Heart left ventricle (tissue), 16 donors: ENCODE measurements around the gene TEDDM1. TPM values are rescaled to one million over a fixed set of nuclear protein-coding genes. Genes with fewer than 3 reads are reported as not detected.

Experiments
- ATAC-seq, 4 donors: fragments of 200-7000 bp; cut with Tn5 transposase; one replicate each; pipeline ENCODE4 v1.9.1; 2020 to 2022; ENCODE audit warnings: moderate library complexity in 4 of 4, mild to moderate bottlenecking in 3 of 4, moderate number of reproducible peaks in 1 of 4
- DNase-seq, 5 donors: peaks; one replicate each; pipeline ENCODE4 v3.0.0-alpha.2; 2020
- H3K27ac ChIP-seq, 12 donors: fragments of 200-600 bp; sonication (generic) in 4 of 12; one replicate each; pipeline versions ENCODE4 v1.5.0 to v1.8.0; 2016 to 2022; ENCODE audit warnings: mild to moderate bottlenecking in 2 of 12
- H3K27me3 ChIP-seq, 9 donors: fragments of 200-600 bp; sonication (generic) in 2 of 9; one replicate each; pipeline versions ENCODE4 v1.5.1 to v1.8.0; 2016 to 2022; ENCODE audit warnings: mild to moderate bottlenecking in 3 of 9
- H3K36me3 ChIP-seq, 9 donors: fragments of 200-600 bp; sonication (generic) in 2 of 9; one replicate each; pipeline versions ENCODE4 v1.5.0 to v1.8.0; 2018 to 2022; ENCODE audit warnings: mild to moderate bottlenecking in 2 of 9
- H3K4me1 ChIP-seq, 12 donors: fragments of 200-600 bp; sonication (generic) in 4 of 12; one replicate each; pipeline versions ENCODE4 v1.5.0 to v1.8.0; 2016 to 2022; ENCODE audit warnings: mild to moderate bottlenecking in 3 of 12
- H3K4me3 ChIP-seq, 12 donors: fragments of 200-600 bp; sonication (generic) in 4 of 12; one replicate each; pipeline versions ENCODE4 v1.5.0 to v1.8.0; 2017 to 2022; ENCODE audit warnings: mild to moderate bottlenecking in 9 of 12, moderate library complexity in 4 of 12
- H3K9me3 ChIP-seq, 12 donors: fragments of 200-600 bp; sonication (generic) in 4 of 12; one replicate each; pipeline versions ENCODE4 v1.5.0 to v1.8.0; 2016 to 2022; ENCODE audit warnings: mild to moderate bottlenecking in 1 of 12
- POLR2A ChIP-seq, 2 donors: fragments of 450-650 bp; IDR thresholded peaks; one replicate each; pipeline ENCODE4 v1.6.1; 2017; ENCODE audit warnings: antibody characterized with exemption in 2 of 2, mild to moderate bottlenecking in 2 of 2, moderate library complexity in 2 of 2
- WGBS, 4 donors: extraction: QIAGEN DNeasy Blood & Tissue Kit in 2 of 4; methylation state at CpG; one replicate each; pipeline versions ENCODE4 v1.1.5 to v1.1.7; 2013 to 2018; 5-methylcytosine and 5-hydroxymethylcytosine counted together
- intact Hi-C, 10 donors: fragments of 100-400 bp; cut with DNase I; formaldehyde crosslinking; loops; one replicate each; pipeline versions ENCODE4 v1.11.1 to v1.14.2; 2022
- polyA plus RNA-seq, 2 donors: library from polyadenylated mRNA; stranded (reverse); fragments of 200-250 nt; gene quantifications; one replicate each; pipeline ENCODE4 v1.2.3, GENCODE V29; 2013
- total RNA-seq, 9 donors: library from RNA; depleted of rRNA in 2 of 9; stranded (reverse); fragments of >200 nt in 2 of 9; fragmentation: NEBNext Ultra II Directional in 3 of 9; extraction: Animal tissue kit (Norgen Biotek cat#: 25700) in 3 of 9; gene quantifications; one replicate each; pipeline versions ENCODE4 v1.1.0 to v1.2.4, GENCODE V29; 2016 to 2023
- TF ChIP-seq, protein P1 (sequence below), 12 donors: fragments of 200-600 bp; sonication (generic) in 4 of 12; IDR thresholded peaks; one replicate each; pipeline versions ENCODE4 v1.5.0 to v1.8.0; 2018 to 2022; ENCODE audit warnings: antibody characterized with exemption in 12 of 12, mild to moderate bottlenecking in 5 of 12
- donor health status: ischemic (EF 13 %, LVEDD 7.1; RV severe dilation, severe dysfunction).
- donor health status: healthy with polysubstance abuse.
- donor health status: DM: no; HTN: yes; CAD: no.
- donor health status: DM: no; HTN: no; CAD: no.
- donor health status: ischemic (EF 25% LVEDD 6.9; RV normal size, moderate dysfunction).
- donor health status: ischemic (EF 25% LVEDD 5.7; RV mildly dilated, moderate dysfunction).
- donor health status: healthy.
- donor health status: DM: yes; HTN: yes; CAD: no.
- donor health status: ischemic (EF 35%, LVEDD 5.7; RV mildly dilated, moderate dysfunction).
- donor health status: nonischemic (EF 11% LVEDD 7.7; RV severe dilation, severe dysfunction).
- donor health status: DM: yes; HTN: yes; CAD: no.
- donor health status: PGD.
- donor health status: ischemic (EF 29% LVEDD 5.4; RV normal size, mild dysfunction).
- donor health status: nonischemic (EF 23%, LVEDD 6.1; RV moderate dilation, normal function).

Gene TEDDM1
- total and polyA plus RNA-seq, 11 donors, result not detected

DNA sequence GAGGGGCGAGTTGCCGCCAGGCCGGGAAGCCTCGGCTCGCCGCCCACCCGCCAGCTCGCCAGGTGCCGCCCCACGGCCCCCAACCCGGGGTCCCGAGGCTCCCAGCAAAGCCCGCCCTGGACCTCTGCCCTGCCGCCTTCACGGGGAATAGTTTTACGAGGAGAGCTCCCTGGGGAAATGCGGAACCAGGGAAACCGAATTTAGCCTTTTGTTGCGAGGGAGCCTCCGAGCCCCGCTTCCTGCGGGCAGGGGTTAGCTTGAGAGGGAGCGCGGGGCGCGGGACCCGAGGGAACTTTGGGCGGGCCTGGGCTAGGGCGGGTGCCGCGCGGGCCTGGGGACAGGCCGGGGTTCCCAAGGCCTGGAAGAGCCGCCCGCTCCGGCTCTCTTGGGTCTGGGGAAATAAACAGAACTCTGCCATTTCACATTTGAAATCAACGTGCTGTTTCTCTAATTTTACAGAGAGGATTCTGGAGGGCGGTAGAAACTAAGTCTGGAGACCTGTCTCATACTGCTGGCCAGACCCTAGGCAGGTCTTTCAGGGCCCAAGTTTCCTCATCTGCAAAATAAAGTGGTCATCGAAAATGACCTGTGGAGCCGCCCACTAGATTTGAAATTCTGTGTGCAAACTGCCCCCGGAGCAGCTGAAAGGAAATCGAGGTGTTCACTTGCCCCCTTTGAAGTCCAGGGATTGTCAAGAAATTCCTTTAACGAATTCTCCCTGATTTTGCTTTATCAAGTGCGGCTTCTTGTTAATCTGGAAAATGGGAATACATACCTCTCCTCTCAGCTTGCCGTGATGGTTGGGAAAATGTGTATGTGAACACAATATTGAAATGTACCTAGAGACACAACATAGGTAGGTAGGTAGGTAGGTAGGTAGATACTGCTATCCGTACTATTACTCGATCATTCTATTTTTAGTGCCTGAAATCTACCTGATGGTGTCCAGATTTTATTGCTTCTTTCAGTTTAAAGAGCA lies 8.1 kb downstream of the TEDDM1 start:
- TF ChIP-seq, protein P1, sequence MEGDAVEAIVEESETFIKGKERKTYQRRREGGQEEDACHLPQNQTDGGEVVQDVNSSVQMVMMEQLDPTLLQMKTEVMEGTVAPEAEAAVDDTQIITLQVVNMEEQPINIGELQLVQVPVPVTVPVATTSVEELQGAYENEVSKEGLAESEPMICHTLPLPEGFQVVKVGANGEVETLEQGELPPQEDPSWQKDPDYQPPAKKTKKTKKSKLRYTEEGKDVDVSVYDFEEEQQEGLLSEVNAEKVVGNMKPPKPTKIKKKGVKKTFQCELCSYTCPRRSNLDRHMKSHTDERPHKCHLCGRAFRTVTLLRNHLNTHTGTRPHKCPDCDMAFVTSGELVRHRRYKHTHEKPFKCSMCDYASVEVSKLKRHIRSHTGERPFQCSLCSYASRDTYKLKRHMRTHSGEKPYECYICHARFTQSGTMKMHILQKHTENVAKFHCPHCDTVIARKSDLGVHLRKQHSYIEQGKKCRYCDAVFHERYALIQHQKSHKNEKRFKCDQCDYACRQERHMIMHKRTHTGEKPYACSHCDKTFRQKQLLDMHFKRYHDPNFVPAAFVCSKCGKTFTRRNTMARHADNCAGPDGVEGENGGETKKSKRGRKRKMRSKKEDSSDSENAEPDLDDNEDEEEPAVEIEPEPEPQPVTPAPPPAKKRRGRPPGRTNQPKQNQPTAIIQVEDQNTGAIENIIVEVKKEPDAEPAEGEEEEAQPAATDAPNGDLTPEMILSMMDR (IDR thresholded peaks at IDR 0.05), result no peak
- TF ChIP-seq POLR2A (IDR thresholded peaks at IDR 0.05), result no peak
- H3K4me1 ChIP-seq, result peaks cover 0 to 70% (median 31%) of the 10 kb centered on the region in 12 donors
- intact Hi-C loops, result loop anchor here in 8 of 10 donors (5.0 to 10.0 kb wide), 8 partner anchors 55 to 160 kb away; no protein-coding TSS in a partner anchor

DNA sequence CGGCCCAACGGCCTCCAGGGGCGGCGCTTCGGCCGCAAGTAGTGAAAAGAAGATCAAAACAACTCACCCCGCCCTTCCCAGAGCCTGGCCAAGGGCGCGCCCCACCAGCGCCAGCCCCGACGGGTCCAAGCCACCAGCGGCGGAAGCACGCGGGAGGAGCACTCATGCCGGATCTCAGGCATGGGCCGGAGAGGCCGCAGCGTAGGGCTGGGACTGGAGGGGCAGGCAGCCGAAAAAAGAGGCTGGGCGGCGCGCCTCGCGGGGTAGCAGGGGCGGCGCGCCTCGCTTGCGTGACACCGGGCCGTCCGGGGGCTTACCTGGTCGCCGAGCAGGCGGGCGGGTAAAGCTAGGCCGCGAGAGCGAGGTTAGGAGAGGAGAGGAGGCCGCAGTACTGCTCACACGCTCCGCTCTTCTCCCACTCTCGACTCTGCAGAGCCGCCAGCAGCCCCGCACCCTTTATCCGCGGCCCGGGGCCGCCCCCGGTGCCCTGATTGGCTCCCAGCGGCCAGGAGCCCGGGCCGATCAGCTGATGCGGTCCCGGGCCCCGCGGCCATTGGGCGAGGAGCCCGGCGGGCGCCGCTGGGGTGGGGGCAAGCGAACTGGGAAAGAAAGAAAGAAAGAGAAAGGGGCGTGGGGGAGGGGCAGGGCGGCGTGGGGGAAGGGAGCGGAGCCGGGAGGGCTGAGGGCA lies 9.0 kb downstream of the TEDDM1 start, which contains the start of gene GLUL:
TSS of gene GLUL (minus strand) at position 429 of the 688 bp plus-strand sequence. CDS start 3,053 bp downstream, outside the sequence.
- 0 to 2% (median 0%) methylated on average over 21 to 70 of the region's 70 CpGs for WGBS, 4 donors
- peak; percentile 93 to 99 for TF ChIP-seq POLR2A (IDR thresholded peaks at IDR 0.05)
- TF ChIP-seq, protein P1 (IDR thresholded peaks at IDR 0.05), result peak in 7 of 12 donors; percentile 8 to 48 (median 16)
- Histone ChIP-seq H3K36me3 (peaks cover 0 to 35% (median 24%) of the 10 kb centered on the region in 9 donors), H3K9me3 (no peaks in the 10 kb centered on the region), H3K27ac (peak within 1 kb of the TSS; percentile 93 to 100 (median 99)), H3K4me1 (peaks cover 0 to 71% (median 32%) of the 10 kb centered on the region in 12 donors), H3K27me3 (no peaks in the 10 kb centered on the region), H3K4me3 (peak within 1 kb of the TSS; percentile 65 to 97 (median 90))
- ATAC-seq (peak; percentile 87 to 95 (median 92)), DNase-seq (peak; percentile 94 to 98 (median 95))
- intact Hi-C loops, result loop anchor here in 8 of 10 donors (2.0 to 10.0 kb wide), 10 partner anchors 54 to 247 kb away; no protein-coding TSS in a partner anchor

More for the DNA sequence above, 8.1 kb downstream of the TEDDM1 start:
- Histone ChIP-seq H3K27me3 (no peaks in the 10 kb centered on the region), H3K27ac (peak overlapping the region; percentile 93 to 100 (median 99)), H3K9me3 (no peaks in the 10 kb centered on the region), H3K36me3 (peaks cover 0 to 26% (median 16%) of the 10 kb centered on the region in 9 donors), H3K4me3 (peak overlapping the region; percentile 65 to 97 (median 90))
- WGBS, 4 donors, result 14 to 19% (median 15%) methylated on average over 41 to 47 of the region's 47 CpGs
- ATAC-seq (peak in 2 of 4 donors; percentile 12 to 37), DNase-seq (peak in 4 of 5 donors; percentile 64 to 87 (median 72))

DNA sequence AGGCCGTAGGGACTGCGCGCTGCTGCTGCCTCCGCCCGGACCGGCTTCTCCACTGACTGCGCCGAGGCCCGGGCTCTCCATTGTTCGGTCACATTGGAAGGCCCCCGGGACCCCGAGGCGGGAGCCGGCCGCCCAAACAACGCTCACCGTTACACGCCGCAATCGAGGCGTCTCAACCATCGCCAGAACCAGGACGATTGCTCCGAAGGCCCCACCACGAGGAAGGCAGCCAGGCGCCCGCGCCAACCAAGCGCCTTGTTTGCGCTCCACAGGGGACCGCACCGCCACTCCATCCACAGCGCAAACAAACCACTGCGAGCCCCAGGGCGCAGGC lies 9.5 kb downstream of the TEDDM1 start:
- intact Hi-C loops, result loop anchor here in 8 of 10 donors (2.0 to 10.0 kb wide), 10 partner anchors 54 to 246 kb away; no protein-coding TSS in a partner anchor
- H3K27me3 ChIP-seq, result no peaks in the 10 kb centered on the region
- 0 to 1% (median 0%) methylated on average over 12 to 35 of the region's 35 CpGs for WGBS, 4 donors
- ATAC-seq, result peak in 3 of 4 donors; percentile 1 to 12 (median 4)
- TF ChIP-seq, protein P1 (IDR thresholded peaks at IDR 0.05), result peak in 2 of 12 donors; percentile 23 to 36
- TF ChIP-seq POLR2A (IDR thresholded peaks at IDR 0.05), result no peak
- peak overlapping the region; percentile 93 to 100 (median 99) for H3K27ac ChIP-seq
- H3K36me3 ChIP-seq, result peaks cover under 1 to 40% (median 29%) of the 10 kb centered on the region in 9 donors
- peak overlapping the region; percentile 65 to 97 (median 90) for H3K4me3 ChIP-seq
- no peak for DNase-seq
- H3K4me1 ChIP-seq, result peaks cover 0 to 70% (median 34%) of the 10 kb centered on the region in 12 donors
- no peaks in the 10 kb centered on the region for H3K9me3 ChIP-seq
